HL-60 (cell line): ENCODE data around the gene WWOX.

Source experiments
- GABPA ChIP-seq: IDR thresholded peaks from 2 replicates; pipeline ENCODE4 v1.6.1; 2012; ENCODE audit warnings: low read depth
- POLR2AphosphoS5 ChIP-seq: IDR thresholded peaks from 2 replicates; pipeline ENCODE4 v1.6.1; 2012; ENCODE audit warnings: low read depth
- SPI1 ChIP-seq: IDR thresholded peaks from 2 replicates; pipeline ENCODE4 v1.6.1; 2012; ENCODE audit warnings: low read depth, mild to moderate bottlenecking, borderline replicate concordance
- TF ChIP-seq, protein P1 (sequence below): IDR thresholded peaks from one replicate; pipeline ENCODE4 v1.5.1; 2011; ENCODE audit warnings: low read length, control low read depth, inconsistent platforms; ENCODE audit not compliant: insufficient read depth
- TF ChIP-seq, protein P2 (sequence below): IDR thresholded peaks from 2 replicates; pipeline ENCODE4 v1.6.1; 2012; ENCODE audit warnings: low read depth; ENCODE audit not compliant: insufficient replicate concordance

DNA sequence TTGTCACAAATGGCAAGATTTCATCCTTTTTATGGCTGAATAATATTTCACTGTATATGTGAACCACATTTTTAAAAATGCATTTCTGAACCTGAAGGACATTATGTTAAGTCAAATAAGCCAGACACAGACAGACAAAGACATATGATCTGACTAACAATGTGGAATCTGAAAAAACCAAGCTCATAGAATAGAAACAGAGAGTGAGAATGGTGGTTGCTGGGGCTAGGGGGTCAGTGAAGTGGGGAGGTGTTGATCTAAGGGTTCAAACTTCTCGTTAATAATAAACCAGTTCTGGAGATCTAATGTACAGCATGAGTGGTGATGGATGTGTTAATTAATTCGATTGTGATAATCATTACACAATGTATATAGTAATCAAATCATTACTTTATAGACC, 475.1 kb downstream of the WWOX start:
- TF ChIP-seq, protein P1, sequence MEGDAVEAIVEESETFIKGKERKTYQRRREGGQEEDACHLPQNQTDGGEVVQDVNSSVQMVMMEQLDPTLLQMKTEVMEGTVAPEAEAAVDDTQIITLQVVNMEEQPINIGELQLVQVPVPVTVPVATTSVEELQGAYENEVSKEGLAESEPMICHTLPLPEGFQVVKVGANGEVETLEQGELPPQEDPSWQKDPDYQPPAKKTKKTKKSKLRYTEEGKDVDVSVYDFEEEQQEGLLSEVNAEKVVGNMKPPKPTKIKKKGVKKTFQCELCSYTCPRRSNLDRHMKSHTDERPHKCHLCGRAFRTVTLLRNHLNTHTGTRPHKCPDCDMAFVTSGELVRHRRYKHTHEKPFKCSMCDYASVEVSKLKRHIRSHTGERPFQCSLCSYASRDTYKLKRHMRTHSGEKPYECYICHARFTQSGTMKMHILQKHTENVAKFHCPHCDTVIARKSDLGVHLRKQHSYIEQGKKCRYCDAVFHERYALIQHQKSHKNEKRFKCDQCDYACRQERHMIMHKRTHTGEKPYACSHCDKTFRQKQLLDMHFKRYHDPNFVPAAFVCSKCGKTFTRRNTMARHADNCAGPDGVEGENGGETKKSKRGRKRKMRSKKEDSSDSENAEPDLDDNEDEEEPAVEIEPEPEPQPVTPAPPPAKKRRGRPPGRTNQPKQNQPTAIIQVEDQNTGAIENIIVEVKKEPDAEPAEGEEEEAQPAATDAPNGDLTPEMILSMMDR: no peak
- TF ChIP-seq POLR2AphosphoS5 (no peak), SPI1 (no peak), GABPA (no peak)
- TF ChIP-seq, protein P2, sequence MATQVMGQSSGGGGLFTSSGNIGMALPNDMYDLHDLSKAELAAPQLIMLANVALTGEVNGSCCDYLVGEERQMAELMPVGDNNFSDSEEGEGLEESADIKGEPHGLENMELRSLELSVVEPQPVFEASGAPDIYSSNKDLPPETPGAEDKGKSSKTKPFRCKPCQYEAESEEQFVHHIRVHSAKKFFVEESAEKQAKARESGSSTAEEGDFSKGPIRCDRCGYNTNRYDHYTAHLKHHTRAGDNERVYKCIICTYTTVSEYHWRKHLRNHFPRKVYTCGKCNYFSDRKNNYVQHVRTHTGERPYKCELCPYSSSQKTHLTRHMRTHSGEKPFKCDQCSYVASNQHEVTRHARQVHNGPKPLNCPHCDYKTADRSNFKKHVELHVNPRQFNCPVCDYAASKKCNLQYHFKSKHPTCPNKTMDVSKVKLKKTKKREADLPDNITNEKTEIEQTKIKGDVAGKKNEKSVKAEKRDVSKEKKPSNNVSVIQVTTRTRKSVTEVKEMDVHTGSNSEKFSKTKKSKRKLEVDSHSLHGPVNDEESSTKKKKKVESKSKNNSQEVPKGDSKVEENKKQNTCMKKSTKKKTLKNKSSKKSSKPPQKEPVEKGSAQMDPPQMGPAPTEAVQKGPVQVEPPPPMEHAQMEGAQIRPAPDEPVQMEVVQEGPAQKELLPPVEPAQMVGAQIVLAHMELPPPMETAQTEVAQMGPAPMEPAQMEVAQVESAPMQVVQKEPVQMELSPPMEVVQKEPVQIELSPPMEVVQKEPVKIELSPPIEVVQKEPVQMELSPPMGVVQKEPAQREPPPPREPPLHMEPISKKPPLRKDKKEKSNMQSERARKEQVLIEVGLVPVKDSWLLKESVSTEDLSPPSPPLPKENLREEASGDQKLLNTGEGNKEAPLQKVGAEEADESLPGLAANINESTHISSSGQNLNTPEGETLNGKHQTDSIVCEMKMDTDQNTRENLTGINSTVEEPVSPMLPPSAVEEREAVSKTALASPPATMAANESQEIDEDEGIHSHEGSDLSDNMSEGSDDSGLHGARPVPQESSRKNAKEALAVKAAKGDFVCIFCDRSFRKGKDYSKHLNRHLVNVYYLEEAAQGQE: no peak
